Endothelial cell of umbilical vein (primary cell): ENCODE results near the gene SYNGAP1. TPM values are rescaled to one million over a fixed set of nuclear protein-coding genes. Genes with fewer than 3 reads are reported as not detected.

Experiments
- BruUV-seq: library from RNA; stranded (reverse); fragments of 400-500 nt; replicated peaks from 2 replicates; lab custom pipeline; 2021; lab: Mats Ljungman, UMichigan
- CTCF ChIA-PET: fragments of 300-600, 350-600 bp; sonication (Branson Sonifier 250); formaldehyde crosslinking; loops from one replicate; lab custom pipeline; 2021; ENCODE audit warnings: antibody characterized with exemption, inconsistent platforms; lab: Charles Lee
- POLR2A ChIA-PET: fragments of 300-600, 350-600 bp; sonication (Branson Sonifier 250); formaldehyde crosslinking; loops from one replicate; lab custom pipeline; 2021; ENCODE audit warnings: antibody characterized with exemption, inconsistent platforms; lab: Charles Lee
- DNase-seq: peaks from one replicate; pipeline ENCODE4 v3.0.0-alpha.2; 2011; ENCODE audit warnings: low read depth, low spot score
- FAIRE-seq: peaks from 2 replicates; lab custom pipeline; 2011; peaks lifted over from hg19 to GRCh38; lab: Jason Lieb, UNC
- H2AFZ ChIP-seq: 2 replicates; pipeline ENCODE4 v1.6.0; 2012; ENCODE audit warnings: low read depth, low read length, control low read depth, inconsistent platforms
- H3K27ac ChIP-seq: 2 replicates; pipeline ENCODE4 v1.5.1; 2011; ENCODE audit warnings: low read depth, mild to moderate bottlenecking, control low read depth, low read length, moderate library complexity; ENCODE audit not compliant: insufficient read depth
- H3K27me3 ChIP-seq, 2 experiments: 2 replicates each; pipeline versions ENCODE4 v1.6.0 to v1.6.1; 2011; ENCODE audit warnings: low read length in 2 of 2, mixed read lengths in 1 of 2; ENCODE audit not compliant: control insufficient read depth in 2 of 2, insufficient read depth in 2 of 2
- H3K36me3 ChIP-seq, 2 experiments: 2 replicates in 1 of 2; 3 replicates in 1 of 2; pipeline ENCODE4 v1.5.1; 2011; ENCODE audit warnings: low read length in 2 of 2, mild to moderate bottlenecking in 1 of 2, moderate library complexity in 1 of 2; ENCODE audit not compliant: control insufficient read depth in 2 of 2, insufficient read depth in 2 of 2; ENCODE audit errors: extremely low read depth in 1 of 2
- H3K4me1 ChIP-seq: 3 replicates; pipeline ENCODE4 v1.5.1; 2011; ENCODE audit warnings: mild to moderate bottlenecking, low read length; ENCODE audit not compliant: control insufficient read depth, insufficient read depth; ENCODE audit errors: extremely low read depth
- H3K4me2 ChIP-seq: 2 replicates; pipeline ENCODE4 v1.6.1; 2011; ENCODE audit warnings: low read length, control low read depth, mixed read lengths; ENCODE audit not compliant: insufficient read depth
- H3K4me3 ChIP-seq, 3 experiments: fragments of 200-600 bp in 1 of 3; sonication (generic), shearing (Covaris generic) in 1 of 3; replicated peaks in 1 of 3; 2 replicates each; pipeline ENCODE4 v1.5.1; 2011 to 2016; ENCODE audit warnings: control low read depth in 3 of 3, low read length in 3 of 3, mild to moderate bottlenecking in 2 of 3, inconsistent platforms in 1 of 3, low read depth in 1 of 3, moderate library complexity in 1 of 3; ENCODE audit not compliant: insufficient read depth in 1 of 3
- H3K79me2 ChIP-seq: 2 replicates; pipeline ENCODE4 v1.6.0; 2012; ENCODE audit warnings: low read length, inconsistent platforms; ENCODE audit not compliant: control insufficient read depth, insufficient read depth
- H3K9ac ChIP-seq: replicated peaks from 2 replicates; pipeline ENCODE3; 2011; ENCODE audit warnings: low read length, control low read depth; ENCODE audit not compliant: insufficient read depth; ENCODE audit errors: extremely low read depth
- H3K9me1 ChIP-seq: replicated peaks from 3 replicates; pipeline ENCODE4 v1.6.0; 2011; ENCODE audit warnings: mild to moderate bottlenecking, low read length; ENCODE audit not compliant: control insufficient read depth, insufficient read depth; ENCODE audit errors: extremely low read depth
- H3K9me3 ChIP-seq: replicated peaks from 2 replicates; pipeline ENCODE4 v1.5.1; 2012; ENCODE audit warnings: low read length, inconsistent platforms; ENCODE audit not compliant: control insufficient read depth, insufficient read depth
- H4K20me1 ChIP-seq: replicated peaks from 2 replicates; pipeline ENCODE3; 2011; ENCODE audit warnings: mild to moderate bottlenecking, low read length; ENCODE audit not compliant: control insufficient read depth, insufficient read depth; ENCODE audit errors: extremely low read depth
- EZH2 ChIP-seq: IDR thresholded peaks from 2 replicates; pipeline ENCODE4 v1.6.1; 2012; ENCODE audit warnings: borderline replicate concordance, low read depth, mild to moderate bottlenecking, moderate library complexity, low read length, inconsistent platforms; ENCODE audit not compliant: severe bottlenecking
- FOS ChIP-seq: IDR thresholded peaks from 2 replicates; pipeline ENCODE4 v1.6.1; 2011; ENCODE audit warnings: mild to moderate bottlenecking, low read length, moderate library complexity, borderline replicate concordance; ENCODE audit not compliant: insufficient read depth
- GATA2 ChIP-seq: IDR thresholded peaks from 2 replicates; pipeline ENCODE4 v1.7.0; 2011; ENCODE audit warnings: low read depth, mild to moderate bottlenecking, moderate library complexity, mixed read lengths, low read length; ENCODE audit not compliant: insufficient read length, insufficient read depth
- JUN ChIP-seq: IDR thresholded peaks from 2 replicates; pipeline ENCODE4 v1.6.1; 2011; ENCODE audit warnings: borderline replicate concordance, low read depth; ENCODE audit not compliant: insufficient read length, insufficient read depth
- MAX ChIP-seq: IDR thresholded peaks from 2 replicates; pipeline ENCODE4 v1.6.1; 2011; ENCODE audit not compliant: insufficient read depth, insufficient read length
- POLR2AphosphoS5 ChIP-seq: IDR thresholded peaks from 2 replicates; pipeline ENCODE4 v1.6.1; 2012; ENCODE audit warnings: low read depth, mild to moderate bottlenecking, control low read depth, low read length, moderate library complexity; ENCODE audit not compliant: insufficient read depth
- dilution Hi-C: fragments of 300-500 bp; cut with MboI; formaldehyde crosslinking; loops from one replicate; pipeline ENCODE4 v1.15.0; 2019; ENCODE audit warnings: low sequenced_read_pairs; ENCODE audit not compliant: extremely low pct_ligation_motif_present
- intact Hi-C: fragments of 100-400 bp; cut with micrococcal nuclease; formaldehyde crosslinking; loops from one replicate; pipeline ENCODE4 v1.10.0; 2022
- polyA plus RNA-seq, 4 experiments: library from polyadenylated mRNA; depleted of rRNA in 3 of 4; stranded (reverse) in 3 of 4; unstranded in 1 of 4; fragments of >200 nt; gene quantifications; 2 replicates each; pipeline versions ENCODE4 v1.2.1 to v1.2.3, GENCODE V29; 2011 to 2012; ENCODE audit warnings: missing spikeins in 1 of 4
- total RNA-seq: library from RNA; stranded (reverse); gene quantifications from 2 replicates; pipeline ENCODE4 v1.2.3, GENCODE V29; 2021
- TF ChIP-seq, protein P1 (sequence below), 2 donors: IDR thresholded peaks; 1 replicate in 1 of 2; 2 replicates in 1 of 2; pipeline ENCODE4 v1.5.1; 2011; ENCODE audit warnings: low read length in 2 of 2, mild to moderate bottlenecking in 2 of 2, moderate library complexity in 2 of 2, control low read depth in 1 of 2, inconsistent platforms in 1 of 2, low read depth in 1 of 2; ENCODE audit not compliant: insufficient read depth in 1 of 2; ENCODE audit errors: extremely low read depth in 1 of 2

The SYNGAP1 gene
- total and polyA plus RNA-seq, 2 donors (not counting 3 experiments of a cell fraction or from before 2014, with no cell fraction given): 7.3 to 15.1 TPM

DNA sequence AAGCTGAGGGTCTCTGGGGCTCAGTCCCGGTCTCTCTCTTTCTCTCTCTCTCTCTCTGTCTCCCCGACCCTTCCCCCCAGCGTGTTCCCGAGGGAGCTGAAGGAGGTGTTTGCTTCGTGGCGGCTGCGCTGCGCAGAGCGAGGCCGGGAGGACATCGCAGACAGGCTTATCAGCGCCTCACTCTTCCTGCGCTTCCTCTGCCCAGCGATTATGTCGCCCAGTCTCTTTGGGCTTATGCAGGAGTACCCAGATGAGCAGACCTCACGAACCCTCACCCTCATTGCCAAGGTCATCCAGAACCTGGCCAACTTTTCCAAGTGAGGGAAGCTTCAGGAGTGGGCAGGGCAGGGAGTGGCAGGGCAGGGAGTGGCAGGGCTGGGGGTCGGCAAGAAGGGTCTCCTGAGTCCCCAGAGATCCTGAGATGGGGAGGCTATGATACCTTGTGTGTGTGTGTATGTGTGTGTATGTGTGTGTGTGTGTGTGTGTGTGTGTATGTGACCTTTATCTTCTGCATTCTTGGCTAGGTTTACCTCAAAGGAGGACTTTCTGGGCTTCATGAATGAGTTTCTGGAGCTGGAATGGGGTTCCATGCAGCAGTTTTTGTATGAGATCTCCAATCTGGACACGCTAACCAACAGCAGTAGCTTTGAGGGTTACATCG, 20.9 kb downstream of the SYNGAP1 start:
- H3K4me1 ChIP-seq: no peaks in the 10 kb centered on the region
- peaks cover 0 to 26% of the 10 kb centered on the region in 2 experiments for H3K36me3 ChIP-seq
- no peak overlapping the region for H3K4me3 ChIP-seq
- H4K20me1 ChIP-seq: no peaks in the 10 kb centered on the region
- H2AFZ ChIP-seq: no peak overlapping the region
- TSS peak; percentile 7 for BruUV-seq
- dilution Hi-C loops: no loop called here
- H3K79me2 ChIP-seq: no peaks in the 10 kb centered on the region
- CTCF ChIA-PET: interaction anchor here (2.0 kb wide), 1 partner anchor 10 kb away, joined by 5 read pairs; no protein-coding TSS in a partner anchor
- DNase-seq (no peak), FAIRE-seq (no peak)
- no peak overlapping the region for H3K27ac ChIP-seq
- intact Hi-C loops: no loop called here
- TF ChIP-seq FOS (no peak), MAX (no peak), JUN (no peak), POLR2AphosphoS5 (no peak), GATA2 (no peak), EZH2 (no peak)
- TF ChIP-seq, protein P1, sequence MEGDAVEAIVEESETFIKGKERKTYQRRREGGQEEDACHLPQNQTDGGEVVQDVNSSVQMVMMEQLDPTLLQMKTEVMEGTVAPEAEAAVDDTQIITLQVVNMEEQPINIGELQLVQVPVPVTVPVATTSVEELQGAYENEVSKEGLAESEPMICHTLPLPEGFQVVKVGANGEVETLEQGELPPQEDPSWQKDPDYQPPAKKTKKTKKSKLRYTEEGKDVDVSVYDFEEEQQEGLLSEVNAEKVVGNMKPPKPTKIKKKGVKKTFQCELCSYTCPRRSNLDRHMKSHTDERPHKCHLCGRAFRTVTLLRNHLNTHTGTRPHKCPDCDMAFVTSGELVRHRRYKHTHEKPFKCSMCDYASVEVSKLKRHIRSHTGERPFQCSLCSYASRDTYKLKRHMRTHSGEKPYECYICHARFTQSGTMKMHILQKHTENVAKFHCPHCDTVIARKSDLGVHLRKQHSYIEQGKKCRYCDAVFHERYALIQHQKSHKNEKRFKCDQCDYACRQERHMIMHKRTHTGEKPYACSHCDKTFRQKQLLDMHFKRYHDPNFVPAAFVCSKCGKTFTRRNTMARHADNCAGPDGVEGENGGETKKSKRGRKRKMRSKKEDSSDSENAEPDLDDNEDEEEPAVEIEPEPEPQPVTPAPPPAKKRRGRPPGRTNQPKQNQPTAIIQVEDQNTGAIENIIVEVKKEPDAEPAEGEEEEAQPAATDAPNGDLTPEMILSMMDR (IDR thresholded peaks at IDR 0.05; ENCODE audit: extremely low read depth in 1 of 2, insufficient read depth in 1 of 2, low read depth in 1 of 2, low read length in 2 of 2): no peak
- no peaks in the 10 kb centered on the region for H3K9me1 ChIP-seq
- POLR2A ChIA-PET: no interaction called here
- H3K4me2 ChIP-seq: no peak overlapping the region
- H3K27me3 ChIP-seq: no peaks in the 10 kb centered on the region
- no peaks in the 10 kb centered on the region for H3K9me3 ChIP-seq
- no peak overlapping the region for H3K9ac ChIP-seq
